Neural cell (in vitro differentiated cells): ENCODE data around the gene FBXO48. TPM values are rescaled to one million over a fixed set of nuclear protein-coding genes. Genes with fewer than 3 reads are reported as not detected.

Experiments
- H2AFZ ChIP-seq: fragments of 200-600, 300-800 bp; sonication (generic), shearing (Covaris generic); 2 replicates; pipeline ENCODE4 v1.6.0; 2014; ENCODE audit warnings: low read depth, mild to moderate bottlenecking, antibody characterized with exemption, low read length, moderate library complexity
- H3F3A ChIP-seq: fragments of 200-600 bp; shearing (Covaris generic); 2 replicates; pipeline ENCODE4 v1.6.1; 2016; ENCODE audit warnings: mild to moderate bottlenecking, moderate library complexity, mixed read lengths, antibody characterized with exemption, low read length; ENCODE audit not compliant: insufficient read depth, poor library complexity, severe bottlenecking
- H3K27ac ChIP-seq: fragments of 200-600, 300-800 bp; sonication (generic), shearing (Covaris generic); 2 replicates; pipeline ENCODE4 v1.5.1; 2014; ENCODE audit warnings: mild to moderate bottlenecking, low read length, moderate library complexity
- H3K27me3 ChIP-seq: fragments of 300-800, 200-600 bp; sonication (generic), shearing (Covaris generic); 2 replicates; pipeline ENCODE4 v1.6.0; 2014; ENCODE audit warnings: mild to moderate bottlenecking, low read depth, low read length, moderate library complexity; ENCODE audit not compliant: insufficient read depth
- H3K36me3 ChIP-seq: fragments of 300-800, 200-600 bp; sonication (generic), shearing (Covaris generic); 2 replicates; pipeline ENCODE4 v1.5.1; 2014; ENCODE audit warnings: mild to moderate bottlenecking, antibody characterized with exemption, low read length, moderate library complexity; ENCODE audit not compliant: insufficient read depth
- H3K4me2 ChIP-seq: fragments of 300-800, 200-600 bp; sonication (generic), shearing (Covaris generic); 2 replicates; pipeline ENCODE4 v1.6.0; 2014; ENCODE audit warnings: mild to moderate bottlenecking, low read length
- H3K4me3 ChIP-seq: fragments of 300-800, 200-600 bp; sonication (generic), shearing (Covaris generic); 2 replicates; pipeline ENCODE4 v1.5.1; 2014; ENCODE audit warnings: mild to moderate bottlenecking, low read length, moderate library complexity
- H3K79me2 ChIP-seq: fragments of 200-600 bp; shearing (Covaris generic); replicated peaks from 2 replicates; pipeline ENCODE4 v1.6.0; 2014; ENCODE audit warnings: mild to moderate bottlenecking, low read length, moderate library complexity; ENCODE audit not compliant: insufficient read depth
- H3K9ac ChIP-seq: fragments of 300-800, 200-600 bp; sonication (generic), shearing (Covaris generic); 2 replicates; pipeline ENCODE4 v1.6.1; 2016; ENCODE audit warnings: mild to moderate bottlenecking, low read length, mixed read lengths
- H3K9me2 ChIP-seq: fragments of 200-600 bp; shearing (Covaris generic); 2 replicates; pipeline ENCODE4 v1.6.1; 2016; ENCODE audit warnings: mild to moderate bottlenecking, low read length, mixed read lengths; ENCODE audit not compliant: insufficient read depth
- H3K9me3 ChIP-seq: fragments of 200-600, 300-800 bp; sonication (generic), shearing (Covaris generic); 2 replicates; pipeline ENCODE4 v1.6.1; 2016; ENCODE audit warnings: mild to moderate bottlenecking, mixed run types, low read length, moderate library complexity, mixed read lengths
- H4K20me1 ChIP-seq: fragments of 200-600 bp; shearing (Covaris generic); 2 replicates; pipeline ENCODE4 v1.6.1; 2016; ENCODE audit warnings: mild to moderate bottlenecking, mixed run types; ENCODE audit not compliant: insufficient read depth
- EP300 ChIP-seq: fragments of 450-650 bp; conservative IDR thresholded peaks from 2 replicates; pipeline ENCODE4 v1.6.1; 2014; ENCODE audit warnings: antibody characterized with exemption, mild to moderate bottlenecking, moderate library complexity; ENCODE audit not compliant: poor library complexity, severe bottlenecking
- EZH2 ChIP-seq: fragments of 200-600, 300-800 bp; shearing (Covaris generic), sonication (generic); IDR thresholded peaks from 2 replicates; pipeline ENCODE4 v1.6.1; 2014; ENCODE audit warnings: antibody characterized with exemption, low read length, borderline replicate concordance, mild to moderate bottlenecking; ENCODE audit not compliant: insufficient read depth, poor library complexity, severe bottlenecking
- MXI1 ChIP-seq: fragments of 450-650 bp; conservative IDR thresholded peaks from 2 replicates; pipeline ENCODE4 v1.6.1; 2014; ENCODE audit warnings: antibody characterized with exemption, mild to moderate bottlenecking; ENCODE audit not compliant: poor library complexity, severe bottlenecking
- POLR2AphosphoS5 ChIP-seq: IDR thresholded peaks from 2 replicates; pipeline ENCODE4 v1.6.1; 2012
- RAD21 ChIP-seq: fragments of 450-650 bp; conservative IDR thresholded peaks from 2 replicates; pipeline ENCODE4 v1.6.1; 2014; ENCODE audit warnings: antibody characterized with exemption, mild to moderate bottlenecking, moderate library complexity
- SMC3 ChIP-seq: fragments of 450-650 bp; conservative IDR thresholded peaks from 2 replicates; pipeline ENCODE4 v1.6.1; 2014; ENCODE audit warnings: antibody characterized with exemption, mild to moderate bottlenecking, moderate library complexity; ENCODE audit not compliant: poor library complexity
- TAF1 ChIP-seq: IDR thresholded peaks from 2 replicates; pipeline ENCODE4 v1.6.1; 2012; ENCODE audit warnings: low read depth
- polyA plus RNA-seq: library from polyadenylated mRNA; depleted of rRNA; stranded (reverse); fragments of >200 nt; gene quantifications from 2 replicates; pipeline ENCODE4 v1.2.3, GENCODE V29; 2014
- TF ChIP-seq, protein P1 (sequence below): IDR thresholded peaks from 2 replicates; pipeline ENCODE4 v1.6.1; 2012; ENCODE audit warnings: borderline replicate concordance
- TF ChIP-seq, protein P2 (sequence below): fragments of 450-650 bp; IDR thresholded peaks from 2 replicates; pipeline ENCODE4 v1.5.1; 2014; ENCODE audit warnings: antibody characterized with exemption, mild to moderate bottlenecking, moderate library complexity; ENCODE audit not compliant: poor library complexity, severe bottlenecking

FBXO48 gene
- polyA plus RNA-seq, 1 donor from 2014 or later = 0.45 TPM

DNA sequence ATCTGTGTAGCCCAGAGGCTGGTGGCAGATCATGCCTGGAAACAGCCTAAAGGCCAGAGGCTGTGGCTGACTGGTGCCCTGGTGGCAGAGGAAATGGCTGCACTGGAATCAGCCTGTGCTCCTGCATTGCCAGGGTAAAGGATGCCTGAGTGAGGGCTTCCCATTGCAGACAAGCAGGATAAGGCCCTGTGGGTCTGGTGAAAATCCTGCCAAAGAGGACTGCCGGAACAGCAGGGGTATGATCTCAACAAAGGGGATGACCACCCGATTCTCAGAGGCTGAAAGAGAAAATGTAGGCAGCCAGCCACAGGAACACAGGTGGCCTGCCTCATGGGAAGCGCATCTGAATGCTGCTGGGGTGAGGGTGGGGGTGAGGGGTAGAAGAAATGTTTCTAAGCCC is 48.2 kb downstream of the FBXO48 start:
- Histone ChIP-seq H3K4me2 (no peak overlapping the region), H3K27me3 (no peaks in the 10 kb centered on the region), H3K79me2 (no peaks in the 10 kb centered on the region), H3F3A (no peaks in the 10 kb centered on the region), H2AFZ (no peak overlapping the region), H3K9me3 (no peaks in the 10 kb centered on the region), H3K4me3 (no peak overlapping the region), H3K36me3 (no peaks in the 10 kb centered on the region), H3K27ac (no peak overlapping the region), H3K9me2 (no peaks in the 10 kb centered on the region), H4K20me1 (no peaks in the 10 kb centered on the region), H3K9ac (no peak overlapping the region)
- TF ChIP-seq RAD21 = no peak
- TF ChIP-seq MXI1 = no peak
- TF ChIP-seq, protein P1, sequence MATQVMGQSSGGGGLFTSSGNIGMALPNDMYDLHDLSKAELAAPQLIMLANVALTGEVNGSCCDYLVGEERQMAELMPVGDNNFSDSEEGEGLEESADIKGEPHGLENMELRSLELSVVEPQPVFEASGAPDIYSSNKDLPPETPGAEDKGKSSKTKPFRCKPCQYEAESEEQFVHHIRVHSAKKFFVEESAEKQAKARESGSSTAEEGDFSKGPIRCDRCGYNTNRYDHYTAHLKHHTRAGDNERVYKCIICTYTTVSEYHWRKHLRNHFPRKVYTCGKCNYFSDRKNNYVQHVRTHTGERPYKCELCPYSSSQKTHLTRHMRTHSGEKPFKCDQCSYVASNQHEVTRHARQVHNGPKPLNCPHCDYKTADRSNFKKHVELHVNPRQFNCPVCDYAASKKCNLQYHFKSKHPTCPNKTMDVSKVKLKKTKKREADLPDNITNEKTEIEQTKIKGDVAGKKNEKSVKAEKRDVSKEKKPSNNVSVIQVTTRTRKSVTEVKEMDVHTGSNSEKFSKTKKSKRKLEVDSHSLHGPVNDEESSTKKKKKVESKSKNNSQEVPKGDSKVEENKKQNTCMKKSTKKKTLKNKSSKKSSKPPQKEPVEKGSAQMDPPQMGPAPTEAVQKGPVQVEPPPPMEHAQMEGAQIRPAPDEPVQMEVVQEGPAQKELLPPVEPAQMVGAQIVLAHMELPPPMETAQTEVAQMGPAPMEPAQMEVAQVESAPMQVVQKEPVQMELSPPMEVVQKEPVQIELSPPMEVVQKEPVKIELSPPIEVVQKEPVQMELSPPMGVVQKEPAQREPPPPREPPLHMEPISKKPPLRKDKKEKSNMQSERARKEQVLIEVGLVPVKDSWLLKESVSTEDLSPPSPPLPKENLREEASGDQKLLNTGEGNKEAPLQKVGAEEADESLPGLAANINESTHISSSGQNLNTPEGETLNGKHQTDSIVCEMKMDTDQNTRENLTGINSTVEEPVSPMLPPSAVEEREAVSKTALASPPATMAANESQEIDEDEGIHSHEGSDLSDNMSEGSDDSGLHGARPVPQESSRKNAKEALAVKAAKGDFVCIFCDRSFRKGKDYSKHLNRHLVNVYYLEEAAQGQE = no peak
- no peak for TF ChIP-seq POLR2AphosphoS5
- TF ChIP-seq TAF1 = no peak
- TF ChIP-seq, protein P2, sequence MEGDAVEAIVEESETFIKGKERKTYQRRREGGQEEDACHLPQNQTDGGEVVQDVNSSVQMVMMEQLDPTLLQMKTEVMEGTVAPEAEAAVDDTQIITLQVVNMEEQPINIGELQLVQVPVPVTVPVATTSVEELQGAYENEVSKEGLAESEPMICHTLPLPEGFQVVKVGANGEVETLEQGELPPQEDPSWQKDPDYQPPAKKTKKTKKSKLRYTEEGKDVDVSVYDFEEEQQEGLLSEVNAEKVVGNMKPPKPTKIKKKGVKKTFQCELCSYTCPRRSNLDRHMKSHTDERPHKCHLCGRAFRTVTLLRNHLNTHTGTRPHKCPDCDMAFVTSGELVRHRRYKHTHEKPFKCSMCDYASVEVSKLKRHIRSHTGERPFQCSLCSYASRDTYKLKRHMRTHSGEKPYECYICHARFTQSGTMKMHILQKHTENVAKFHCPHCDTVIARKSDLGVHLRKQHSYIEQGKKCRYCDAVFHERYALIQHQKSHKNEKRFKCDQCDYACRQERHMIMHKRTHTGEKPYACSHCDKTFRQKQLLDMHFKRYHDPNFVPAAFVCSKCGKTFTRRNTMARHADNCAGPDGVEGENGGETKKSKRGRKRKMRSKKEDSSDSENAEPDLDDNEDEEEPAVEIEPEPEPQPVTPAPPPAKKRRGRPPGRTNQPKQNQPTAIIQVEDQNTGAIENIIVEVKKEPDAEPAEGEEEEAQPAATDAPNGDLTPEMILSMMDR = no peak
- no peak for TF ChIP-seq EP300
- no peak for TF ChIP-seq SMC3
- no peak for TF ChIP-seq EZH2

DNA sequence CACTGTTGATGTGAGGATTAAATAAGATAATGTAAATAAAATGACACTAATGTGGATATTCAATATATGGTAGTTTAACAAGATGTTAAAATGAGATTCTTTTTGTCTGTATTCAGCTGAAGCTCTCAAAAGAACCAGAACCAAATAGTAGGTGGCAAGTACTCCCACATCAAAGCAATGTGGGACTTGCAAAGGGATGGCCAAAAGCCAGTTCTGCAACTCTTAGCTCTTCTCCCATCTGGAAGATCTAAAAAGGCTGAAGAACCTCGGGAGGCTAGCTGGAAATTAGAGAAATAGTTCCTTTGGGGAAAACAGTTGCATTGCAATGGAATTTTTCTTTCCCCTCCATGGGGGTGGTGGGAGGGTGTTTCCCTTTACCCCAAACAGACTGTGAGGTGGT is 48.7 kb downstream of the FBXO48 start:
- Histone ChIP-seq H3K79me2 (no peaks in the 10 kb centered on the region), H3K27ac (no peak overlapping the region), H3K4me2 (no peak overlapping the region)

More for the DNA sequence above, 48.7 kb downstream of the FBXO48 start:
- Histone ChIP-seq H3K9me3 (no peaks in the 10 kb centered on the region), H2AFZ (no peak overlapping the region), H3K9me2 (no peaks in the 10 kb centered on the region), H3K4me3 (no peak overlapping the region), H3K9ac (no peak overlapping the region), H3K27me3 (no peaks in the 10 kb centered on the region), H4K20me1 (no peaks in the 10 kb centered on the region), H3F3A (no peaks in the 10 kb centered on the region), H3K36me3 (no peaks in the 10 kb centered on the region)
- TF ChIP-seq EZH2 (no peak), POLR2AphosphoS5 (no peak), TAF1 (no peak), MXI1 (no peak), SMC3 (no peak), EP300 (no peak), RAD21 (no peak)
- TF ChIP-seq, protein P1 = no peak
- TF ChIP-seq, protein P2 = no peak
